ENCODE data around the gene EED.

Gene EED

DNA sequence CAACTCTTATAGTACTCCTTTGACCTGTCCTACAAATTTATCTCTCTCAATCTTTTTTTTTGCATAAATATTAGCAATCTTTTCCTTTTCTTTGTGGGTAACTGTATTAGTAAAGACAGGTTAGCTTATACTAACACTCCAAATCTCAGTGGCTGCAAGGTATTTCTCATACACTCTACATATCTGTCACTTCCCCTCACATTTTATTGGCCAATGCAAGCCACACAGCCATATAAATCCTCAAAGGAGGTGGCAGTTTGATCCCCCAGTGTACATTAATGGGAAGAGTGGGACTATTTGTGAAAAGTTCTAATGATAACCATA is 42.6 kb upstream of the EED start:
- peak overlapping the region; percentile 65 to 90 (median 82); a peak in 21 of 22 replicates for H3K9ac ChIP-seq
- TF ChIP-seq Cebpa-rat (IDR thresholded peaks at IDR 0.05): no peak
- peak overlapping the region; percentile 50 to 66 (median 54) for H3K4me3 ChIP-seq
- peak overlapping the region; percentile 63 to 96 (median 89) for H3K27ac ChIP-seq
- peaks cover 0 to 11% (median 0%) of the 10 kb centered on the region in 11 experiments; a peak in 3 of 22 replicates for H3K9me3 ChIP-seq (replicated peaks in 1 of 11)
- no peaks in the 10 kb centered on the region for H4K20me1 ChIP-seq
- H3K27me3 ChIP-seq: no peaks in the 10 kb centered on the region
- H3K36me3 ChIP-seq: no peaks in the 10 kb centered on the region
- H3K4me1 ChIP-seq: peaks cover 25 to 88% (median 42%) of the 10 kb centered on the region in 10 experiments
- peak overlapping the region; percentile 69 to 90 (median 78) for H3K4me2 ChIP-seq

DNA sequence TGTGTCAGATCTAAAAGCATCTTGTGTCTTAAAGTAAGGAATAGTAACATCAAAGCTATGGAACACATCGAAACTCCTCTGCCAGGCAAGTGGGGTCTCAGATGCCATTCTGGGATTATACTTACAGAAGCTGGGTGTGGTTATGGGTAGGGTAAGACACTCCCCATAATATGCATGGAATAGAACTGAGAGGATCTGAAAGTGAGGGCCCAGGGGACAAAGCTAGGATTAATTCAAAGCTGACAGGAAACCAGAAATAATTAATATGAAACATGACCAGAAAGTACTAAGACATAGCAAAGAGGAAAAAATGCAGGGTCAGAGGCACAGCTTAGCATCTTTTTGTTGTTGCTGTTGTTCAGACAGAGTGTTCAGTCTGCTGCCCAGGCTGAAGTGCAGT is 40.2 kb upstream of the EED start:
- Histone ChIP-seq H3K4me2 (peak overlapping the region; percentile 20 to 83 (median 73); a peak in 20 of 22 replicates), H3K4me1 (peaks cover 25 to 74% (median 42%) of the 10 kb centered on the region in 10 experiments)
- no peak for TF ChIP-seq Cebpa-rat (IDR thresholded peaks at IDR 0.05)

DNA sequence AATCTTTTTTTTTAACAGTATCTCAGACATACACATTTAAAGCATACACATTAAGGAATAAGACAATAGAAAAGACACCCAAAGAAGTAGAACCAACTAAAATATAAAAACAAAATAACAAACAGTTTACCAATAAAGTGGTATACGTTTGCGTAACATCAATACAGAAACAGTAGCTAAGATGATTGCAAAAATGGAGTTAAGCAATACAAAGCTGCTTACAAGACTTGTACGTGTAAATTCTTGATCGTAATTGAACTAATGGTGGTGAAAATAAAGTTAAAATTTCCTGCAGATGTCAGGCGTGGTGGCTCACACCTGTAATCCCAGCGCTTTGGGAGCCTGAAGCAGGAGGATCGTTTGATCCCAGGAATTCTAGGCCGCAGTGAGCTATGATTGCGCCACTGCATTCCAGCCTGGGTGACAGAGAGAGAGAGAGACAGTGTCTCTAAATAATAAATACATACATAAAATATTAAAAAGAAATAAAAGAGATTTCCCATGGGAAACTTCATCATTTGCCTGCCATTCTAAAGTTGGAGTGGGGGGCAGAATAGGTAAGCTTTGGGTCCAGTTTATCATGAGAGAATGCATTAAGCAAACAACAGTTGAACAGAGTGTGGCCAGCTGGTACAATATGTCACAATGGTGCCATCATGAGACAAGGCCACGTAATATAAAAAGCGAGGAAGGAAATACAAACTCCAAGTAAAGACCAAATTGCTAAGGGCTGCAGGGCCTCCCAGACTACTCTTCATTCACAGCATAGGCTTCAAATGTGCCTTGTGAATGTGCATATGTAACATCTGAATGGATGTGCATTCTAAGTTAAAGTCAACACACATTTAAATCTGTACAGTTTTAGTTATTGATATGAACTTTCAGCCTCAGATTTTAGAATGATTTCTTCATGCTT is 38.9 kb upstream of the EED start:
- no peak overlapping the region for H3K4me3 ChIP-seq
- H3K4me2 ChIP-seq: peak overlapping the region in 5 of 11 experiments; percentile 26 to 78 (median 57); a peak in 9 of 22 replicates
- peak overlapping the region in 1 of 11 experiments; percentile 27; a peak in 1 of 22 replicates for H3K9ac ChIP-seq
- peak in 2 of 11 experiments; percentile 31 to 36; a peak in 2 of 22 replicates for TF ChIP-seq Cebpa-rat (IDR thresholded peaks at IDR 0.05)
- H3K27me3 ChIP-seq: no peaks in the 10 kb centered on the region
- H3K27ac ChIP-seq: peak overlapping the region in 4 of 11 experiments; percentile 20 to 92 (median 36); a peak in 6 of 22 replicates
- H3K4me1 ChIP-seq: peaks cover 25 to 61% (median 41%) of the 10 kb centered on the region in 10 experiments
- no peaks in the 10 kb centered on the region for H3K36me3 ChIP-seq
- H4K20me1 ChIP-seq: no peaks in the 10 kb centered on the region
- H3K9me3 ChIP-seq (replicated peaks in 1 of 11): peaks cover 0 to 5% (median 0%) of the 10 kb centered on the region in 11 experiments; a peak in 4 of 22 replicates

More for the DNA sequence above, 40.2 kb upstream of the EED start:
- H3K4me3 ChIP-seq: no peak overlapping the region
- peak overlapping the region in 10 of 11 experiments; percentile 12 to 96 (median 90); a peak in 18 of 22 replicates for H3K27ac ChIP-seq
- H3K36me3 ChIP-seq: no peaks in the 10 kb centered on the region
- peaks cover 0 to 11% (median 0%) of the 10 kb centered on the region in 11 experiments; a peak in 4 of 22 replicates for H3K9me3 ChIP-seq (replicated peaks in 1 of 11)
- peak overlapping the region in 4 of 11 experiments; percentile 79 to 90 (median 84); a peak in 4 of 22 replicates for H3K9ac ChIP-seq
- H3K27me3 ChIP-seq: no peaks in the 10 kb centered on the region
- H4K20me1 ChIP-seq: no peaks in the 10 kb centered on the region

DNA sequence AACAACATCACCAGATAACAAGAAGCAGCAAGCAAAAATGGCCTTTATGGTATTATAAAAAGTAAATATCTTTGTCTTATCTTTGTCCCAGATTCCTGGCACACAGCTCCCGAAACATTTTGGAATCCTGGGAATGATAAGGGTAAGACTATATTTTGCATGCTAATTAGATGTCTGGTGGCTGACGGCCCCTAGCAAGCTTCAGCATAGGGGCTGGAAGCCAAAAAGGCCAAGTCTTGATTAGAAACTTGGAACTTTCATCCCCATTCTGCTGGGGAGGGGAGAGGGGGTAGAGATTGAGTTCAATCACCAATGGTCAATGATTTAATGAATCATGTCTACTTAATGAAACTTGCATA is 38.2 kb upstream of the EED start:
- peaks cover 24 to 55% (median 36%) of the 10 kb centered on the region in 10 experiments for H3K4me1 ChIP-seq
- no peak overlapping the region for H3K4me3 ChIP-seq
- no peak overlapping the region for H3K9ac ChIP-seq
- peak overlapping the region in 2 of 11 experiments; percentile 15 to 45; a peak in 1 of 22 replicates for H3K27ac ChIP-seq
- no peak for TF ChIP-seq Cebpa-rat (IDR thresholded peaks at IDR 0.05)
- no peaks in the 10 kb centered on the region for H3K36me3 ChIP-seq
- H4K20me1 ChIP-seq: no peaks in the 10 kb centered on the region
- H3K9me3 ChIP-seq (replicated peaks in 1 of 11): peaks cover 0 to 5% (median 0%) of the 10 kb centered on the region in 11 experiments; a peak in 3 of 22 replicates
- H3K27me3 ChIP-seq: no peaks in the 10 kb centered on the region
- peak overlapping the region in 3 of 11 experiments; percentile 57 to 78 (median 69); a peak in 3 of 22 replicates for H3K4me2 ChIP-seq

DNA sequence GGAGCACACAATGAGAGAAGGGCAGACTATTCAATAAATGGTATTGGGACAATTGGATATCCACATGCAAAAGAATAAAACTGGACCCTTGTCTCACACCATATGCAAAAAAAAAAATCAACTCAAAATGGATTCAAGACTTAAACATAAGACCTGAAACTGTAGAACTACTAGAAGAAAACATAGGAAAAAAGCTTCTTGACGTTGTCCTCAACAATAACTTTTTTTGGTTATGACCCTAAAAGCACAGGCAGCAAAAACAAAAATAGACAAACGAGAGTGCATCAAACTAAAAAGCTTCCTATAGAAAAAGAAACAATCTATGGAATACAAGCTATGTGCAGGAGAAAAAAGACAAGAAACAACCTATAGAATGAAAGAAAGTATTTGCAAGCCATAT is 37.1 kb upstream of the EED start:
- Histone ChIP-seq H3K9ac (no peak overlapping the region), H3K9me3 (replicated peaks in 1 of 11) (peaks cover 0 to 5% (median 0%) of the 10 kb centered on the region in 11 experiments; a peak in 3 of 22 replicates), H3K27ac (no peak overlapping the region), H3K4me3 (no peak overlapping the region), H3K4me1 (peaks cover 14 to 46% (median 26%) of the 10 kb centered on the region in 10 experiments), H3K36me3 (no peaks in the 10 kb centered on the region), H3K27me3 (no peaks in the 10 kb centered on the region), H3K4me2 (no peak overlapping the region), H4K20me1 (no peaks in the 10 kb centered on the region)
- no peak for TF ChIP-seq Cebpa-rat (IDR thresholded peaks at IDR 0.05)

DNA sequence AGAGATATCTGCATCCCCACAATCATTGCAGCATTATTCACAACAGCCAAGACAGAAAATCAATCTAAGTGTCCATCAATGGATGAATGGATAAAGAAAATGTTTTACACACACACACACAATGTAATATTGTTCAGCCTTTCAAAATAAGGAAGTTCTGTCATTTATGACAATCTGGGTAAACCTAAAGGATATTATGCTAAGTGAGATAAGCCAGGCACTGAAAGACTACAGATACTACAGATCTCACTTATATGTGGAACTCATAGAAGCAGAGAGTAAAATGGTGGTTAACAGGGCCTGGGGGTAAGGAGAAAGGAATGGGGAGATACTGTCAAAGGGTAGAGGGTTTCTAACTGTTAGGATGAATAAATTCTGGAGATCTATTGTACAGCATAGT is 36.0 kb upstream of the EED start:
- H3K4me1 ChIP-seq: peaks cover 10 to 40% (median 19%) of the 10 kb centered on the region in 10 experiments; a peak in 19 of 20 replicates
- H3K36me3 ChIP-seq: no peaks in the 10 kb centered on the region
- H3K9ac ChIP-seq: no peak overlapping the region
- H3K4me2 ChIP-seq: 0 out of 22 replicates have a peak overlapping the region, but pooled peaks of 1 of the 11 experiments have one; percentile 28
- H3K9me3 ChIP-seq (replicated peaks in 1 of 11): peaks cover 0 to 5% (median 0%) of the 10 kb centered on the region in 11 experiments; a peak in 3 of 22 replicates
- no peak overlapping the region for H3K27ac ChIP-seq
- TF ChIP-seq Cebpa-rat (IDR thresholded peaks at IDR 0.05): no peak
- H3K27me3 ChIP-seq: no peaks in the 10 kb centered on the region
- H3K4me3 ChIP-seq: no peak overlapping the region
- H4K20me1 ChIP-seq: no peaks in the 10 kb centered on the region

DNA sequence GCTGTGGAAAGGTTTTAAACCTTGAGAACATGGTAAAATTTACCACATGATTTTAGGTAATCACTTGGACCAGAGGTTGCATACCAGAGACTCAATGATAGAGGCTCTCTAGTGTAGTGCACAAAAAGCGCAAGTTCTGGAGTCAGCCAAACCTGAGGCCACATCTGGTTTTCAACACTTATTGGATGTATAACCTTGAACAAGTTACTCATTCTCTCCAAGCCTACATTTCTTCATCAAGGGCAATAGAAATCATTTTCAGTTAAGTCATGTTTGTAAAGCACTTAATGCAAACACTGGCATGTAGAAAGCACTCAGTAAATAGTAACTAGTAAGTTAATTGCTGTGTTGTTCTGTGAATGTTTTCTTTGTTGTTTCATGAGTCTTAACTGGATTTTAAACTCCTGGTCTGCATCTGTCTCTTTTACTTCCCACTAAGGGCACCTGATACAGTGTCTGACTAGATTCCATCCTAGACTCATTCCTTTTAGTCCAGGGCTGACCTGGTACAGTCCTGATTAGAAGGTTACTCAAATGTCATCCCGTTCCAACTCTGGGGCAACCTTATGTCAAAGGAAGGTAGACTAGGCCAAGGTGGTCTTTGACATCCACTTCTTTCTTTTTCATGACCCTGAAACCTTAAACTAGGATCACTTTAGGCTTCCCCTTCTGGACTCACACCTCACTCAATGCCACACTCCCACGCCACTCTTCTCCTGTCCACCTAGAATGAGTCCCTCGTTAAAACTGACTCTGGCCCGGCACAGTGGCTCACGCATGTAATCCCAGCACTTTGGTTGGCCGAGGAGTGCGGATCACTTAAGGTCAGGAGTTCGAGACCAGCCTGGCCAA is 34.5 kb upstream of the EED start:
- Histone ChIP-seq H3K4me1 (peaks cover 0 to 36% (median 7%) of the 10 kb centered on the region in 10 experiments; a peak in 11 of 20 replicates), H3K9ac (no peak overlapping the region)

DNA sequence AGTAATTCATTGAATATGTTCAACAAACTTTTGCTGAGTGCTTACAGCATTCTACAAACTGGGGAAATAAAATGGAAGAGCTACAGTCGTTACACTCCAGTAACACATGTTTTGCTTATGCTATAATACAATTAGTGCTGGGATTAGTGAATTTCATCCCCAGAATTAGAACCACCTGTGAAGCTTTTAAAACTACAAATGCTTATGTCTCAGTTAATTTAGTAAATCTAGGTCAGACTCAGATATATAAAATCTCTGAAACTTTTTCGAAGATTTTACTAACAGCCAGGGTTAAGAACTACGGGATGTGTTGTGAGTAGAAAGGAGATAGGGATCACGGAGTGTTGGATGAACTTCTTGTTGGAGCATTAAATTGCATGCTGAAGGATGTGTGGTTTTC is 33.7 kb upstream of the EED start:
- H4K20me1 ChIP-seq: no peaks in the 10 kb centered on the region
- no peaks in the 10 kb centered on the region for H3K27me3 ChIP-seq
- H3K9me3 ChIP-seq (replicated peaks in 1 of 11): peaks cover 0 to 5% (median 0%) of the 10 kb centered on the region in 11 experiments; a peak in 3 of 22 replicates
- H3K4me3 ChIP-seq: no peak overlapping the region
- H3K9ac ChIP-seq: no peak overlapping the region
- H3K4me1 ChIP-seq: peaks cover 0 to 36% (median 4%) of the 10 kb centered on the region in 10 experiments; a peak in 10 of 20 replicates
- no peak for TF ChIP-seq Cebpa-rat (IDR thresholded peaks at IDR 0.05)
- no peak overlapping the region for H3K4me2 ChIP-seq
- H3K27ac ChIP-seq: no peak overlapping the region
- H3K36me3 ChIP-seq: no peaks in the 10 kb centered on the region

More for the DNA sequence above, 34.5 kb upstream of the EED start:
- no peak for TF ChIP-seq Cebpa-rat (IDR thresholded peaks at IDR 0.05)
- H3K27me3 ChIP-seq: no peaks in the 10 kb centered on the region
- H3K27ac ChIP-seq: no peak overlapping the region
- H3K9me3 ChIP-seq (replicated peaks in 1 of 11): peaks cover 0 to 5% (median 0%) of the 10 kb centered on the region in 11 experiments; a peak in 3 of 22 replicates
- no peak overlapping the region for H3K4me2 ChIP-seq
- no peak overlapping the region for H3K4me3 ChIP-seq
- H4K20me1 ChIP-seq: no peaks in the 10 kb centered on the region
- no peaks in the 10 kb centered on the region for H3K36me3 ChIP-seq

All from BLaER1 treated with 17β-estradiol and CSF1 and Interleukin-3, amounts not matched to agents 10 nM and 100 nM (cell line).